ENCODE data around the gene TMEM208.

Gene TMEM208

DNA sequence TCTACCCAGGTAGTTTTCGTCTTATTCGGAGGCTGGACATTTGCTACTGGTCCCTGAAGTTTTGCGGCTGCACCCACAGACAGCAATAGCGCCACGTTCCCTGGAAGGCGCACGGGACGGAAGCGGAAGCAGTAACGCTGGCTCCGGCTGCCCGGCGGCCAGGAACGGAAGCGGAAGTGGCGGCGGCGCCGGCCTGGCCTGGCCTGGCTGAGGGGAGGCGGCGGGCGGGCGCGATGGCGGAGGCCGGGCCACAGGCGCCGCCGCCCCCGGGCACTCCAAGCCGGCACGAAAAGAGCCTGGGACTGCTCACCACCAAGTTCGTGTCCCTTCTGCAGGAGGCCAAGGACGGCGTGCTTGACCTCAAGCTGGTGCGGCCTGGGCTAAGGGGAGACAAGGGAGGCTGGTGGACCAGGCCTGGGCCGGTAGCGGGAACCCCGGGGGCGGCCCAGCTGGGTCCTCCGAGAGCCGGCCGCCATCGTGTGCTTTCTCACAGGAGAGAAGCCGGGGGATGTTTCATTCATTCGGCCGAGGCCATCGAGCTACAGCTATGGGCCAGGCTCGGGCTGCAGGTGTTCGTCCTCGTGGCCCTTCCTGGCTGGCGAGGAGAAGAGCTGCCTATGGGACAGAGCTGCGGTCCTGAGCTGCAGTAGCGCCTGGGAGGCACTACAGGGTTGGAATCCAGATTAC, 34.8 kb upstream of the TMEM208 start, which contains the start of gene E2F4:
TSS of gene E2F4 (plus strand) at position 161 of the 687 bp plus-strand sequence. CDS start at position 234, 73 bp downstream.
- DNase-seq: peak; percentile 60

DNA sequence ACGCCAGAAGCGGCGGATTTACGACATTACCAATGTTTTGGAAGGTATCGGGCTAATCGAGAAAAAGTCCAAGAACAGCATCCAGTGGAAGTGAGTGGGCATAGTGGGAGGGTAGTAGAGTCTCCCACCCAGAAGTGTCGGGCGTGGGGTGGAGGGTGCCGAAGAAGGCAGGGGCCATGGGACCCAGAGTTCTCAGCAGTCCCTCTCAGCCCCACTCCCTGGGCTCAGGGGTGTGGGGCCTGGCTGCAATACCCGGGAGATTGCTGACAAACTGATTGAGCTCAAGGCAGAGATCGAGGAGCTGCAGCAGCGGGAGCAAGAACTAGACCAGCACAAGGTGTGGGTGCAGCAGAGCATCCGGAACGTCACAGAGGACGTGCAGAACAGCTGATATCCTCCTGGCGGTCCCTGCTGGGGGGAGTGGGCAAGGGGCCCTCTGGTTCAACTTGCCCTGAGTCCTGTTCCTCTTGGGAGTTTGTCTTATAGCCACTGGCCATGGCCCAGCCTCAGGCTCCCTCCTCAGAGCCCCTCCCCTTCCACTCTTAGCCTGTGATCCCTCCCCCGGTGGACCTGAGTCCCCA, 34.1 kb upstream of the TMEM208 start:
- DNase-seq: no peak

GRCh38 chr16:67193536-67193935, 33.4 kb upstream of the TMEM208 start:
- no peak for DNase-seq

- DNase-seq: no peak
These were observed 32.7 kb upstream of the TMEM208 start for GRCh38 chr16:67194260-67194659.

DNA sequence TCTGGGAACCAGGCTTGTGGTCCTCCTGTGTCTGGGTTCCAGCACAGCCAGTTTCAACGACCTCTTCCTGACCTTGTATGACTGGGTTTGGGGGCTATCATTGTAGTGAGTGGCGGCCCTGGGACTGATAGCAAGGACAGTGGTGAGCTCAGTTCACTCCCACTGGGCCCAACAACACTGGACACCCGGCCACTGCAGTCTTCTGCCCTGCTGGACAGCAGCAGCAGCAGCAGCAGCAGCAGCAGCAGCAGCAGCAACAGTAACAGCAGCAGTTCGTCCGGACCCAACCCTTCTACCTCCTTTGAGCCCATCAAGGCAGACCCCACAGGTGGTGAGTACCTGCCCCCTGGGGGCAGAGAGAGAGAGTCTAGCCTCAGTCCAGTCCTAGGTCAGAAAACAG, 31.3 kb upstream of the TMEM208 start:
- no peak for DNase-seq

DNA sequence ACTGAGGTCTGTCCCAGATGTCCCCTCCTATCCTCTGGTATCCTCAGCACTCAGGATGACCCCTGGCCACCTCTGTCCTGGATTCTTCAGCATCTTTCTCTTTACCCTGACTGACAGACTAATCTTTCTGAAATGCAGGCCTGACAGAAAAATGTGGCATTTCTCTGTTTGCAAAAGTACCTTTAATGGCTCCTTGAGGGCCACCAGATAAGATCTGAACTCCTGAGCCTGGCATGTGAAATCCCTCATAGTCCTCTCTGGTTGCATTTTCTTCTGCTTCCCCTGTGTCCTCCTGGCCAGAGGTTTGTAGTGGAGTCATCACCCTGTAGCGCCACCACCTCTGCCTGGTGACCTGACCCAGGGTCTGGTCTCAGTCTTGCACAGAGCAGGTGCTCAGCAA, 30.0 kb upstream of the TMEM208 start:
- no peak for DNase-seq

GRCh38 chr16:67197704-67198103, 29.2 kb upstream of the TMEM208 start:
- no peak for DNase-seq

DNA sequence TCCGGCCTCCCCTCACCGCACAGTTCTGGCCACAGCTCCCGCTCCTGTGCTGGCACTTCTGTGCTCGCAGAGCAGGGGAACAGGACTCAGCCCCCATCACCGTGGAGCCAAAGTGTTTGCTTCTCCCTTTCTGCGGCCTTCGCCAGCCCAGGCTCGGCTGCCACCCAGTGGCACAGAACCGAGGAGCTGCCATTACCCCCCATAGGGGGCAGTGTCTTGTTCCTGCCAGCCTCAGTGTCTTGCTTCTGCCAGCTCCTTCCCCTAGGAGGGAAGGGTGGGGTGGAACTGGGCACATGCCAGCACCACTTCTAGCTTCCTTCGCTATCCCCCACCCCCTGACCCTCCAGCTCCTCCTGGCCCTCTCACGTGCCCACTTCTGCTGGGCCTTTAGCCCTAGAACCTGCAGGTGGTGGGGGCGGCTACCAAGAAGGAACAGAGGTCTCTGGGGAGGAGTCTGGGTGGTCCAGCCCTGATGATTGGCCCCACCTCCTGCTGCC, 28.6 kb upstream of the TMEM208 start:
- DNase-seq: peak; percentile 36

- DNase-seq: peak; percentile 43
These were observed 27.7 kb upstream of the TMEM208 start, which contains the start of gene ELMO3 for GRCh38 chr16:67199011-67199807. TSS of gene ELMO3 (plus strand) at chr16:67199131. CDS start at chr16:67199327, 196 bp downstream.

- DNase-seq: no peak
These were observed 27.1 kb upstream of the TMEM208 start for GRCh38 chr16:67199808-67200198.

DNA sequence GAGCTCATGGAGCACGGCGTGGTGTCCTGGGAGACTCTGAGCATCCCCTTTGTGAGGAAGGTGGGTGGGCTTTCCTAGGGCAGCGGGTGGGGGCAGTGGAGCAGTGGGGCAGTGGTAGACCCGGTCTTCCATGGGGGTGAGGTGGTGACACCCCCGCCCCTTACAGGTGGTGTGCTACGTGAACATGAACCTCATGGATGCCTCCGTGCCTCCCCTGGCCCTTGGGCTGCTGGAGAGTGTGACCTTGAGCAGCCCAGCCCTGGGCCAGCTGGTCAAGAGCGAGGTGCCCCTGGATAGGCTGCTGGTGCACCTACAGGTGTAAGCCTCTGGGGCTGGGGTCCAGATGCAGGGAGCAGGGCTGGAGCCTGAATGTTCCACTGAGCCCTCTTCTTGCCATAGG, 26.4 kb upstream of the TMEM208 start:
- DNase-seq: no peak

- no peak for DNase-seq
These were observed 25.3 kb upstream of the TMEM208 start for GRCh38 chr16:67201411-67202345.

DNA sequence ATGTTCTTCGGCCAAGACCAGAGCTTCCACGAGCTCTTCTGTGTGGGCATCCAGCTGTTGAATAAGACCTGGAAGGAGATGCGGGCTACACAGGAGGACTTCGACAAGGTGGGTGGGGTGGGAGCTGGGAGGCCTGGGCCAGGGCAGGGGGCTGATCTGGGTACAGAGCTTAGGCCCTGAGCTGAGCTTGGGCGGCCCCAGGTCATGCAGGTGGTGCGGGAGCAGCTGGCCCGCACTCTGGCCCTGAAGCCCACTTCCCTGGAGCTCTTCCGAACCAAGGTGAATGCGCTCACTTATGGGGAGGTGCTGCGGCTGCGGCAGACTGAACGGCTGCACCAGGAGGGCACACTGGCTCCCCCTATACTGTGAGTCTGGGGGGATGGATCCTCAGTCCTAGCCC, 24.5 kb upstream of the TMEM208 start:
- DNase-seq: no peak

DNA sequence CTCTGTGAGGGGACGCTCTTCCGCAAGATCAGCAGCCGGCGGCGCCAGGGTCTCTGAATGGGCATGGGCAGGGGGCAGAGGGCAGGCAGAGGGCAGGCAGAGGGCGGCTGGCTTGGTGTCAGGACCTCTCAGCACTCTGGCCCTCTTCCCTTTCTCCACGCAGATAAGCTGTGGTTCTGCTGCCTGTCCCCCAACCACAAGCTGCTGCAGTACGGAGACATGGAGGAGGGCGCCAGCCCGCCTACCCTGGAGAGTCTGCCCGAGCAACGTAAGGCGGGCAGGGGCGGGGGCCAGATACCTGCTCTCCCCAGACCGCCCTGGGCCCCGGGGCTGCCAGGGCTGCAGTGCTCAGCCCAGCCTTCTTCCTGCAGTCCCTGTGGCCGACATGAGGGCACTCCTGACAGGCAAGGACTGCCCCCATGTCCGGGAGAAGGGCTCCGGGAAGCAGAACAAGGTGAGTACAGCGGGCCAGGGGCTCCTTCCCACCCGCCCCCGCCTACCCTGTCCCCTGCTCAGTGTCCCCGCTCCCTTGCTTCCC, 23.9 kb upstream of the TMEM208 start:
- DNase-seq: no peak

- no peak for DNase-seq
These were observed 22.9 kb upstream of the TMEM208 start for GRCh38 chr16:67204076-67204475.

DNA sequence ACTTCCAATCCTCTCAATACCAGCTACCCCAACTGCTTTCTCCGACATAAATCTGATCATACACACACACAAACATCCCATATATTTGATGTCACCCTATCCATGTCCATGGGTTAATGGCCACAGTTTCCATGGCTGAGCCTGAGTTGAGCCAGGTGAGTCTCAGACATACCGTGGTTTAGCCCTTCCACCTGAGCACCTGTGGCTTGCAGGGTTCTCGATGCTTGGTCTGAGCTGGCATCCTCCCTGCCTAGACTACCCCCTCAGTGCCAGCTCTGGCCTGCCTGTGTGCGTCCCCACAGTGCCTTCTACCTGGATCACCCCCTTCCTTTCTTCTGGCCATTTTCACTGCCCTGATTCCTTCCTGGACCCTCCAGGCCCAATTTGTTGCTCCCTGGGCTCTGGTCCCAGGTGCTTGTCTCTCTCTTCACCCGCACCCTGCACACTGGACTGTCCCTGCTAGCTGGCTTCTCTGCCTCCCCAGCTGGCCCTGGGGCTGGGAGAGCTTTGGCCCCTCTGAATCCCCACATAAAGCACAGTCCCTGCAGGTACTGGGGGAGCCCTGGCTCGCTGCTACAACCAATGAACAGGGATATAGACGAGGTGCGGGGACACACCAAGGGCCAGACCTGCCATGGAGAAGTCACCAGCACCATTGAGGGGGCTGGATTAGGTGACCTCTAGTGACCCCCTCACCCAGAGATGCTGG, 20.6 kb upstream of the TMEM208 start:
- DNase-seq: no peak

DNA sequence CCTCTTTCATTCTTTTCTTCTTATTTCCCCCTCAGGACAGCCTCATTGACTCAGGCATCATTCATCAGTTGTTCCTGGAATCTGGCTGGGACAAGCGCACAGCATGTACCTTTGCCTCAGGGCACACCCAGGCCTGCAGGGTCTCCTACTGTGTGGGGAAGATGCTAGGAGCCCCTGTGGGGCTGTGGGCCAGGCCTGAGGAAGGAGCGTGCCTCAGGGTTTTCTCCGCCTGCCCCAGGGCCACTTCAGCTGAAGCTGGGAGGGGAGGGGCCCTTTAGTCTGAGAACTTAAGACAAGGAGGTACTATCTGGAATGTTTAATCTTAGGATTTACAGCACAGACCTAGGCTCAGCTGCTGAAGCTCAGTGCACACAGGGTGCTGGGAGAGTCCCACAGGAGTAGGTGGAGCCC, 20.1 kb upstream of the TMEM208 start:
- no peak for DNase-seq

- DNase-seq: no peak
These were observed 19.5 kb upstream of the TMEM208 start for GRCh38 chr16:67207249-67208091.

- DNase-seq: no peak
These were observed 18.6 kb upstream of the TMEM208 start for GRCh38 chr16:67208154-67208896.

GRCh38 chr16:67209565-67209964, 17.4 kb upstream of the TMEM208 start:
- no peak for DNase-seq

Data from NCI-H2029 (cell line).